ENCODE results near the gene CAMKMT. TPM values are rescaled to one million over a fixed set of nuclear protein-coding genes. Genes with fewer than 3 reads are reported as not detected.

Gene CAMKMT
- total RNA-seq, 6 experiments from 2014 or later: 5.1 to 8.6 (median 7.0) TPM

DNA sequence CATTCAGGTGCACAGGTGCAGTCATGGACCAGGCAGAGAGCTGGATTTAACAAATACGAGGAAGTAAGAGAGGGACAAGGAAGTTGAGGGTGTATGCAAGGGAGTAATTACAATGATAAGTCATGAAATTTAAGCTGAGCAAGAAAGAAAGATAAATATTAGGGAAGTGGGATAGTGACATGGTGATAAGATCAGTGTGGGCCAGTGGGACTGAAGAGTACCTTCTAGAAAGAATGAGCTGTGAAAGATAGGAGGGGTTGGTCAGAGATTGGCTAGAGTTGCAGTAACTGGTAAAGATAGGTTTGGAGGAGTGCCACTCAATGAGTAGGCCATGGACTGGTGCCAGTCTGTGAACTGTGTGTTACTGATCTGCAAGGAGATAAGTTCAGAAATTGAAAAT lies 378.9 kb downstream of the CAMKMT start:
- Mint-ChIP-seq H3K27me3 (ENCODE audit: insufficient read depth) (peaks cover 2% of the 10 kb centered on the region; the same call in 1 of the 2 replicates), H3K4me3 (no peak overlapping the region), H3K4me1 (ENCODE audit: low read depth) (no peaks in the 10 kb centered on the region), H3K27ac (no peak overlapping the region), H3K9me3 (peaks cover 18% of the 10 kb centered on the region), H3K36me3 (ENCODE audit: low read depth) (peaks cover 13% of the 10 kb centered on the region)
- DNase-seq: no peak
- TF ChIP-seq, protein P1, sequence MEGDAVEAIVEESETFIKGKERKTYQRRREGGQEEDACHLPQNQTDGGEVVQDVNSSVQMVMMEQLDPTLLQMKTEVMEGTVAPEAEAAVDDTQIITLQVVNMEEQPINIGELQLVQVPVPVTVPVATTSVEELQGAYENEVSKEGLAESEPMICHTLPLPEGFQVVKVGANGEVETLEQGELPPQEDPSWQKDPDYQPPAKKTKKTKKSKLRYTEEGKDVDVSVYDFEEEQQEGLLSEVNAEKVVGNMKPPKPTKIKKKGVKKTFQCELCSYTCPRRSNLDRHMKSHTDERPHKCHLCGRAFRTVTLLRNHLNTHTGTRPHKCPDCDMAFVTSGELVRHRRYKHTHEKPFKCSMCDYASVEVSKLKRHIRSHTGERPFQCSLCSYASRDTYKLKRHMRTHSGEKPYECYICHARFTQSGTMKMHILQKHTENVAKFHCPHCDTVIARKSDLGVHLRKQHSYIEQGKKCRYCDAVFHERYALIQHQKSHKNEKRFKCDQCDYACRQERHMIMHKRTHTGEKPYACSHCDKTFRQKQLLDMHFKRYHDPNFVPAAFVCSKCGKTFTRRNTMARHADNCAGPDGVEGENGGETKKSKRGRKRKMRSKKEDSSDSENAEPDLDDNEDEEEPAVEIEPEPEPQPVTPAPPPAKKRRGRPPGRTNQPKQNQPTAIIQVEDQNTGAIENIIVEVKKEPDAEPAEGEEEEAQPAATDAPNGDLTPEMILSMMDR (IDR thresholded peaks at IDR 0.05): no peak

DNA sequence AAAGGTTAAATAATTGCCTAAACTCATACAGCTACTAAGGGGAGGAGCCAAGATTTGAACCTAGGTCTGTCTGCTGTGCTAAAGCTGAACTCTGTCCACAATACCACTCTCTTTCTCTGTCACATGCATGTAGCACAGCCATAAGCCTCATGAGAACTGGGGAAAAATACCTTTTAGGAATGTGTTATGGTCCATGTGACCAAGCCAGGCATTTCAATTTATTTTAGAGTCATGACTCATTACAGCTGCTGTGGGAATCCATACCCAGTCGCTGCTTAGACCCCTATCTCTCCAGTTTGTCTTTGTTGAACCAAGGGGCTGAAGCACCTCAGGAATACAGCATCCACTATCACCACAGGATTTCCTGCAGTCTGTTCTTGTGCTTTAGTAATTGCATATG lies 379.8 kb downstream of the CAMKMT start:
- no peak overlapping the region for H3K4me3 Mint-ChIP-seq
- no peaks in the 10 kb centered on the region for H3K4me1 Mint-ChIP-seq (ENCODE audit: low read depth)
- DNase-seq: no peak
- no peak overlapping the region for H3K27ac Mint-ChIP-seq
- H3K27me3 Mint-ChIP-seq (ENCODE audit: insufficient read depth): peaks cover 2% of the 10 kb centered on the region; the same call in 1 of the 2 replicates
- H3K36me3 Mint-ChIP-seq (ENCODE audit: low read depth): peaks cover 8% of the 10 kb centered on the region
- TF ChIP-seq, protein P1 (IDR thresholded peaks at IDR 0.05): no peak
- peaks cover 12% of the 10 kb centered on the region for H3K9me3 Mint-ChIP-seq

DNA sequence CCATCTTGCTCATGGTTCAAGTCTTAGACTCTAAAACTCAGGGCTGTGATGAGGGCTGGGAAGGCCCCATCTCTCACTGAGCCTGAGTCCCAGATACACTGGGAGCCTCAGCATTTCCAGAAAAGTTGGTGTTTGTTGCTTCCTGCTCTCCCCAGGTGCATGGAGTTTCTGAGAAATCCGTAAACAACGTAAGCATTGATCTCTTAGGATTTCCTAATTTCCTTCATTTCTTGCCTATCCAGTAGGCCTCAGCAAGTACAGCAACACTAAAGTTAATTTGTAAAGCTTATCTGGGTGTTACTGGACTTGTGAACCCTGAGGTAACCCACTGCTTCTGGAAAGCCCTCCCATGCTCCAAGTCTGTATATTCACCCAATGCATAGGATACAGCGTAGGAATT lies 380.3 kb downstream of the CAMKMT start:
- Mint-ChIP-seq H3K27me3 (ENCODE audit: insufficient read depth) (peaks cover 2% of the 10 kb centered on the region; the same call in 1 of the 2 replicates), H3K36me3 (ENCODE audit: low read depth) (peaks cover 2% of the 10 kb centered on the region; the same call in 1 of the 2 replicates), H3K27ac (no peak overlapping the region), H3K4me1 (ENCODE audit: low read depth) (no peaks in the 10 kb centered on the region), H3K4me3 (no peak overlapping the region), H3K9me3 (peaks cover 7% of the 10 kb centered on the region)
- no peak for DNase-seq
- TF ChIP-seq, protein P1 (IDR thresholded peaks at IDR 0.05): no peak

DNA sequence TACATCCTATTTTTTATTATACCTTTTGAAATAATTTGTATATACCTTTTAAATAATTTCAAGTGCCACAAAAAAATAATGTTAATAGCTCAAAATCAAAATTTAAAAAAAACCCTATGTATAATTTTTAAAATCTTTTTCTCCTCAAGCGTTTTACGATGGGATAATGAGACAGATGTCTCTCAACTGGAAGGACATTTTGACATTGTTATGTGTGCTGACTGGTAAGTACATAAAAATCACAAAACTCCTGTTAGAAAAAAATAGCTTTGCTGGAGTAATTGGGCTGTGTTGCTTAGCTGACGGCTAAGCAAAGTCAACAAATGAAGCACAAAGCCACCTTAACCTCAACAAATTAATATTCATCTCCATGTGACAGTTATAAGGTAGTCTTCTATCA lies 381.7 kb downstream of the CAMKMT start:
- Mint-ChIP-seq H3K27me3 (ENCODE audit: insufficient read depth) (peaks cover 2% of the 10 kb centered on the region; the same call in 1 of the 2 replicates), H3K4me1 (ENCODE audit: low read depth) (no peaks in the 10 kb centered on the region), H3K36me3 (ENCODE audit: low read depth) (no peaks in the 10 kb centered on the region)

DNA sequence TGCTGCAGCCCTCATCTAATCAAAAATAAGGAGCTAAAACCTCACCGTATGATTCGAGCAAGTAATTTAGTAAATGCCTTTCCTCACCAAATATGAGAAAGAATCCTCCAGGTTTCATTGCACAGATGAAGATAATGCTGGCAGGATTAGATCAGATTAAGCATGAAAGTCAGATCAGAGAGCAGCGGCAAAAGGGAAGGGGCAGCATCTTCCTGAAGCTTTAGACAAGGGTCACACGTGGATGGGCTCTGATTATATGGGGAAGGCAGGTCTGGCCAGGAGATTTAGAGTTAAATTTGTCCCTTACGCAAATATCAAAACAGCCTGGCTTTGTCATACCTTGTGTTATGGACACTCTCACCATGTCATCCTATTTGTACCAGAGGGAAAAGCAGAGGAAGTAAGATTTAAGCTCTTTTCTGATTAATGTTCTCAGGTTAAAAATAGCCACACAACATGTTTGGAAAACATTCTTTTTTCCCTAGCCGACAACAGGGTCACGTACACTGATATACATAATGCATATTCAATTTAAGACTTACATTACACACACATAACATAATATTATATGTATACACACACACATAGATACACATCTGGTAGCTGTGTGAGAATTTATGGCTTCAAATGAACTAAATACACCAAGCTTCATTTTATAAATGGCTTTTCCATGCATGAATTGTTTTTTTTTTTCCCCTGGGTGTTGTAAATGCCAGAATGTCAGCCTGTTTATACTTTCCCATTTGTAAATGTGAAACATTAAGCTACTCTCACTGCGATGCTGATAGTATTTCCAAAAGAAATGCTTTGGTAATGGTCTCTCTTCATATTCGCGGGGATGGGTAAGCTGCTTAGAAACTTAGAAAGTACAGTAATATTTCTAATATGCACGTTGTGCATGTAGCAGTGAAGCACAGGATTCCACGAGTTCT lies 383.5 kb downstream of the CAMKMT start:
- H3K9me3 Mint-ChIP-seq: no peaks in the 10 kb centered on the region
- H3K4me3 Mint-ChIP-seq: no peak overlapping the region
- H3K27ac Mint-ChIP-seq: no peak overlapping the region
- H3K27me3 Mint-ChIP-seq (ENCODE audit: insufficient read depth): peaks cover 2% of the 10 kb centered on the region
- no peaks in the 10 kb centered on the region for H3K36me3 Mint-ChIP-seq (ENCODE audit: low read depth)
- DNase-seq: no peak
- TF ChIP-seq, protein P1 (IDR thresholded peaks at IDR 0.05): no peak
- no peaks in the 10 kb centered on the region for H3K4me1 Mint-ChIP-seq (ENCODE audit: low read depth)

More for the DNA sequence above, 381.7 kb downstream of the CAMKMT start:
- TF ChIP-seq, protein P1 (IDR thresholded peaks at IDR 0.05): no peak
- no peak for DNase-seq
- Mint-ChIP-seq H3K9me3 (no peaks in the 10 kb centered on the region), H3K4me3 (no peak overlapping the region), H3K27ac (no peak overlapping the region)
